HFF-Myc (cell line): ENCODE measurements around the gene SKI.
"Not testable (repeated sequence)": the region's sequence is repeated elsewhere in the genome, so short reads cannot be mapped to it uniquely, and the experiment has no call there.

Source experiments
- DNase-seq: peaks from one replicate; pipeline ENCODE4 v3.0.0-alpha.2; 2011; ENCODE audit warnings: low read depth; ENCODE audit errors: extremely low read depth
- H3K4me3 ChIP-seq: replicated peaks from 2 replicates; pipeline ENCODE4 v1.5.1; 2011; ENCODE audit warnings: low read depth, mild to moderate bottlenecking, control low read depth, low read length
- CTCF ChIP-seq: IDR thresholded peaks from 2 replicates; pipeline ENCODE4 v1.5.1; 2012; ENCODE audit warnings: mild to moderate bottlenecking, low read depth, low read length, control low read depth; ENCODE audit errors: missing control alignments

Gene SKI

GRCh38 chr1:2322581-2323211 lies 94.6 kb downstream of the SKI start:
- no peak overlapping the region for H3K4me3 ChIP-seq
- TF ChIP-seq CTCF: no peak
- no peak for DNase-seq

- TF ChIP-seq CTCF: no peak
- no peak overlapping the region for H3K4me3 ChIP-seq
- DNase-seq: no peak
Observed at GRCh38 chr1:2323451-2323974, 95.4 kb downstream of the SKI start.

- no peak for DNase-seq
- no peak for TF ChIP-seq CTCF
- H3K4me3 ChIP-seq: no peak overlapping the region
Observed at GRCh38 chr1:2324553-2325366, 96.6 kb downstream of the SKI start.

- H3K4me3 ChIP-seq: no peak overlapping the region
- DNase-seq: no peak
- no peak for TF ChIP-seq CTCF
Observed at GRCh38 chr1:2326524-2326923, 98.4 kb downstream of the SKI start.

GRCh38 chr1:2327162-2327561 lies 99.0 kb downstream of the SKI start:
- not testable (repeated sequence) for H3K4me3 ChIP-seq, DNase-seq

GRCh38 chr1:2327841-2328240 lies 99.7 kb downstream of the SKI start:
- no peak overlapping the region for H3K4me3 ChIP-seq
- DNase-seq: no peak
- TF ChIP-seq CTCF: no peak

- TF ChIP-seq CTCF: no peak
Observed at GRCh38 chr1:2328676-2329455, 100.7 kb downstream of the SKI start.

More at GRCh38 chr1:2328676-2329455, 100.7 kb downstream of the SKI start:
- H3K4me3 ChIP-seq: no peak overlapping the region
- DNase-seq: no peak
